ENCODE results near the gene GALE.

DNA sequence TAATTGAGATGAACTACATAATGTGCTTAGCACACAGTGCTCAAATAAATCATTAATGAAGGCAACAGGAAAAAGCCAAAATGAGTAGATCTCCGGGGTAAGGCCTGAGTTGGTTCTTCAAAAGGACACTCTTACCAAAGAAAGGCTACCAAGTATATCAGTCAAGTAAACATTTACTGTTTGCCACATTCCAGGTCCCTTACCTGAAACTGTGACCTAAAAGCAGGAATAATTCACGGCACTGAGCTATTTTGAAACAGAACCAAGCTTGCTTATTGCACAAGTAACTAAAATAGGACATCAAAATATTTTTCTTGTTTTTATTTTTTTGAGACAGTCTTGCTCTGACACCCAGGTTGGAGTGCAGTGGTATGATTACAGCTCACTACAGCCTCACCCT lies 24.3 kb downstream of the GALE start:
- TF ChIP-seq YY1 (IDR thresholded peaks at IDR 0.05; ENCODE audit: insufficient read depth, insufficient read length) (no peak), ZNF274 (IDR thresholded peaks at IDR 0.05; ENCODE audit: low read depth, low read length) (no peak), SUZ12 (IDR thresholded peaks at IDR 0.05; ENCODE audit: extremely low read depth, insufficient read depth, insufficient read length) (no peak)

Data from NT2/D1 (cell line).